Fibroblast of lung (primary cell): ENCODE data around the gene AGRN. TPM values are rescaled to one million over a fixed set of nuclear protein-coding genes. Genes with fewer than 3 reads are reported as not detected.
A peak's percentile ranks its signal among the peaks of the same experiment; 100 is the strongest.

Source experiments
- DNase-seq, 2 donors: peaks; one replicate each; pipeline versions ENCODE4 v3.0.0 to v3.0.0-alpha.2; 2010; ENCODE audit warnings: low read depth in 2 of 2
- H2AFZ ChIP-seq: 2 replicates; pipeline ENCODE4 v1.5.1; 2012; ENCODE audit warnings: low read length, control low read depth, inconsistent platforms
- H3K27ac ChIP-seq: 2 replicates; pipeline ENCODE4 v1.5.1; 2011; ENCODE audit warnings: low read length, control low read depth; ENCODE audit not compliant: insufficient read depth
- H3K27me3 ChIP-seq: 2 replicates; pipeline ENCODE4 v1.5.1; 2011; ENCODE audit warnings: mild to moderate bottlenecking, low read length; ENCODE audit not compliant: control insufficient read depth, insufficient read depth
- H3K36me3 ChIP-seq: 2 replicates; pipeline ENCODE4 v1.5.1; 2011; ENCODE audit warnings: low read length; ENCODE audit not compliant: control insufficient read depth, insufficient read depth
- H3K4me1 ChIP-seq: 2 replicates; pipeline ENCODE4 v1.5.1; 2011; ENCODE audit warnings: low read length; ENCODE audit not compliant: control insufficient read depth, insufficient read depth; ENCODE audit errors: extremely low read depth
- H3K4me2 ChIP-seq: 2 replicates; pipeline ENCODE4 v1.5.1; 2011; ENCODE audit warnings: low read length, control low read depth; ENCODE audit not compliant: insufficient read depth; ENCODE audit errors: extremely low read depth
- H3K4me3 ChIP-seq, 4 experiments: fragments of 200-600 bp in 1 of 4; sonication (generic) in 1 of 4; replicated peaks in 1 of 4; 2 replicates each; pipeline ENCODE4 v1.5.1; 2011 to 2016; ENCODE audit warnings: low read length in 4 of 4, low read depth in 3 of 4, mild to moderate bottlenecking in 3 of 4, control low read depth in 2 of 4, inconsistent platforms in 1 of 4, mixed read lengths in 1 of 4; ENCODE audit not compliant: insufficient read depth in 1 of 4; ENCODE audit errors: control extremely low read depth in 1 of 4
- H3K79me2 ChIP-seq: 2 replicates; pipeline ENCODE4 v1.5.1; 2012; ENCODE audit warnings: mild to moderate bottlenecking, low read length, inconsistent platforms; ENCODE audit not compliant: control insufficient read depth, insufficient read depth
- H3K9ac ChIP-seq: 2 replicates; pipeline ENCODE4 v1.5.1; 2011; ENCODE audit warnings: mild to moderate bottlenecking, low read length, control low read depth; ENCODE audit not compliant: insufficient read depth
- H3K9me3 ChIP-seq: 2 replicates; pipeline ENCODE4 v1.5.1; 2012; ENCODE audit warnings: low read depth, low read length; ENCODE audit not compliant: control insufficient read depth, insufficient read depth
- H4K20me1 ChIP-seq: 2 replicates; pipeline ENCODE4 v1.5.1; 2011; ENCODE audit warnings: low read length; ENCODE audit not compliant: control insufficient read depth, insufficient read depth; ENCODE audit errors: extremely low read depth
- CTCF ChIP-seq, 2 donors: IDR thresholded peaks in 1 of 2; conservative IDR thresholded peaks in 1 of 2; 1 replicate in 1 of 2; 2 replicates in 1 of 2; pipeline ENCODE4 v1.5.1; 2011 to 2012; ENCODE audit warnings: low read length in 2 of 2, control low read depth in 1 of 2, inconsistent platforms in 1 of 2, low read depth in 1 of 2, mild to moderate bottlenecking in 1 of 2
- EZH2 ChIP-seq: IDR thresholded peaks from 2 replicates; pipeline ENCODE4 v1.5.1; 2012; ENCODE audit warnings: low read length, control low read depth, mild to moderate bottlenecking; ENCODE audit errors: missing control alignments
- polyA plus RNA-seq, 2 donors: library from polyadenylated mRNA; depleted of rRNA in 1 of 2; stranded (reverse) in 1 of 2; unstranded in 1 of 2; fragments of >200 nt; gene quantifications; 2 replicates each; pipeline ENCODE4 v1.2.1, GENCODE V29; 2011 to 2012; ENCODE audit warnings: missing spikeins in 1 of 2
- total RNA-seq: library from RNA; depleted of rRNA; stranded (reverse); fragments of >200 nt; gene quantifications from 2 replicates; pipeline ENCODE4 v1.2.1, GENCODE V29; 2014

AGRN gene
- total and polyA plus RNA-seq, 2 donors (not counting 1 experiment from before 2014, with no cell fraction given): 20.7 to 50.9 TPM

GRCh38 chr1:997993-998744 lies 21.8 kb upstream of the AGRN start:
- H2AFZ ChIP-seq: no peak overlapping the region

GRCh38 chr1:998745-998994 lies 21.2 kb upstream of the AGRN start:
- H3K9ac ChIP-seq: peak overlapping the region; percentile 89
- H3K36me3 ChIP-seq: no peaks in the 10 kb centered on the region
- H2AFZ ChIP-seq: no peak overlapping the region
- H3K9me3 ChIP-seq: no peaks in the 10 kb centered on the region
- peak overlapping the region; percentile 32 for H3K4me2 ChIP-seq
- TF ChIP-seq EZH2: no peak
- TF ChIP-seq CTCF (conservative IDR thresholded peaks at IDR 0.05 in 1 of 2, IDR thresholded peaks at IDR 0.05 in 1 of 2; ENCODE audit: low read depth in 1 of 2, low read length in 2 of 2): no peak
- H3K79me2 ChIP-seq: no peaks in the 10 kb centered on the region
- no peak overlapping the region for H3K27ac ChIP-seq
- H3K4me1 ChIP-seq: peaks cover 2% of the 10 kb centered on the region
- peak in 1 of 2 donors; percentile 57 for DNase-seq
- H3K27me3 ChIP-seq: peaks cover 17% of the 10 kb centered on the region
- H4K20me1 ChIP-seq: no peaks in the 10 kb centered on the region
- peak overlapping the region in 1 of 4 experiments; percentile 48 for H3K4me3 ChIP-seq

More at GRCh38 chr1:997993-998744, 21.8 kb upstream of the AGRN start:
- Histone ChIP-seq H3K4me1 (peaks cover 2% of the 10 kb centered on the region), H3K36me3 (no peaks in the 10 kb centered on the region), H3K4me3 (no peak overlapping the region), H3K27ac (no peak overlapping the region), H3K27me3 (peaks cover 17% of the 10 kb centered on the region), H3K4me2 (no peak overlapping the region), H3K79me2 (no peaks in the 10 kb centered on the region), H3K9ac (no peak overlapping the region), H4K20me1 (no peaks in the 10 kb centered on the region), H3K9me3 (no peaks in the 10 kb centered on the region)
- DNase-seq: no peak
- TF ChIP-seq CTCF (conservative IDR thresholded peaks at IDR 0.05 in 1 of 2, IDR thresholded peaks at IDR 0.05 in 1 of 2; ENCODE audit: low read depth in 1 of 2, low read length in 2 of 2) (no peak), EZH2 (peak; percentile 85)

- Histone ChIP-seq H3K36me3 (no peaks in the 10 kb centered on the region), H3K4me3 (peak overlapping the region in 1 of 4 experiments; percentile 48), H2AFZ (no peak overlapping the region), H3K27ac (no peak overlapping the region), H3K4me1 (peaks cover 2% of the 10 kb centered on the region), H3K79me2 (no peaks in the 10 kb centered on the region), H3K4me2 (peak overlapping the region; percentile 40), H3K9me3 (no peaks in the 10 kb centered on the region), H3K9ac (peak overlapping the region; percentile 89), H4K20me1 (no peaks in the 10 kb centered on the region), H3K27me3 (peaks cover 17% of the 10 kb centered on the region)
- no peak for DNase-seq
- peak; percentile 91 for TF ChIP-seq EZH2
- TF ChIP-seq CTCF (conservative IDR thresholded peaks at IDR 0.05 in 1 of 2, IDR thresholded peaks at IDR 0.05 in 1 of 2; ENCODE audit: low read depth in 1 of 2, low read length in 2 of 2): no peak
Observed at GRCh38 chr1:998995-999724, 20.8 kb upstream of the AGRN start.
